Renal cortex interstitium (tissue), 15 donors: Measurements from ENCODE around the gene APELA. TPM values are rescaled to one million over a fixed set of nuclear protein-coding genes. Genes with fewer than 3 reads are reported as not detected.
A peak's percentile ranks its signal among the peaks of the same experiment; 100 is the strongest.

Source experiments
- DNase-seq, 11 donors: peaks; one replicate each; pipeline ENCODE4 v3.0.0-alpha.2; 2013; ENCODE audit warnings: low read depth in 9 of 11, low spot score in 4 of 11; ENCODE audit errors: extremely low read depth in 1 of 11
- long read RNA-seq, 16 experiments: transcript quantifications; one replicate each; lab custom pipeline, GENCODE V29; 2026
- polyA plus RNA-seq, 3 donors: library from polyadenylated mRNA; unstranded; fragments of 120-200 nt; gene quantifications; one replicate each; pipeline ENCODE4 v1.2.1, GENCODE V29; 2013; ENCODE audit not compliant: insufficient read length in 3 of 3

APELA gene, protein sequence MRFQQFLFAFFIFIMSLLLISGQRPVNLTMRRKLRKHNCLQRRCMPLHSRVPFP
- 10 to 100 TPM; 10.2 to 11.7 (median 10.3) TPM for polyA plus RNA-seq
- long read RNA-seq, donor 1, transcript APELA-202 (3 exons, 2,602 nt) = major isoform, 6 of 6 reads
- long read RNA-seq, donor 1, partial matches to known transcripts = 0 of 6 reads
- long read RNA-seq, donor 1, other reads (novel, unspliced or antisense) = 0 of 6 reads
- long read RNA-seq, donor 2, partial matches to known transcripts = 0 of 4 reads
- long read RNA-seq, donor 2, other reads (novel, unspliced or antisense) = 0 of 4 reads
- long read RNA-seq, donor 3, partial matches to known transcripts = 0 of 5 reads
- long read RNA-seq, donor 3, other reads (novel, unspliced or antisense) = 0 of 5 reads
- long read RNA-seq, donor 4, transcript APELA-202 (3 exons, 2,602 nt) = major isoform, 5 of 21 reads
- long read RNA-seq, donor 4, partial matches to known transcripts = 16 of 21 reads
- long read RNA-seq, donor 4, other reads (novel, unspliced or antisense) = 0 of 21 reads
- long read RNA-seq, donor 5 = 0 reads
- long read RNA-seq, donor 6, partial matches to known transcripts = 13 of 19 reads
- long read RNA-seq, donor 6, other reads (novel, unspliced or antisense) = 0 of 19 reads
- long read RNA-seq, donor 7, partial matches to known transcripts = 0 of 1 reads
- long read RNA-seq, donor 7, other reads (novel, unspliced or antisense) = 0 of 1 reads
- long read RNA-seq, donor 8 = 0 reads
- long read RNA-seq, donor 9, partial matches to known transcripts = 0 of 1 reads
- long read RNA-seq, donor 9, other reads (novel, unspliced or antisense) = 0 of 1 reads
- long read RNA-seq, donor 10, transcript APELA-202 (3 exons, 2,602 nt) = major isoform, 7 of 10 reads
- long read RNA-seq, donor 10, partial matches to known transcripts = 0 of 10 reads
- long read RNA-seq, donor 10, other reads (novel, unspliced or antisense) = 0 of 10 reads
- long read RNA-seq, donor 11, partial matches to known transcripts = 0 of 3 reads
- long read RNA-seq, donor 11, other reads (novel, unspliced or antisense) = 0 of 3 reads
- long read RNA-seq, donor 12, transcript APELA-202 (3 exons, 2,602 nt) = major isoform, 5 of 6 reads
- long read RNA-seq, donor 12, partial matches to known transcripts = 0 of 6 reads
- long read RNA-seq, donor 12, other reads (novel, unspliced or antisense) = 0 of 6 reads
- long read RNA-seq, donor 13 = 0 reads
- long read RNA-seq, donor 14, partial matches to known transcripts = 0 of 3 reads
- long read RNA-seq, donor 14, other reads (novel, unspliced or antisense) = 0 of 3 reads
- long read RNA-seq, donor 15, partial matches to known transcripts = 0 of 4 reads
- long read RNA-seq, donor 15, other reads (novel, unspliced or antisense) = 0 of 4 reads
- long read RNA-seq, donor 16, transcript APELA-202 (3 exons, 2,602 nt) = major isoform, 12 of 18 reads
- long read RNA-seq, donor 16, partial matches to known transcripts = 0 of 18 reads
- long read RNA-seq, donor 16, other reads (novel, unspliced or antisense) = 6 of 18 reads

DNA sequence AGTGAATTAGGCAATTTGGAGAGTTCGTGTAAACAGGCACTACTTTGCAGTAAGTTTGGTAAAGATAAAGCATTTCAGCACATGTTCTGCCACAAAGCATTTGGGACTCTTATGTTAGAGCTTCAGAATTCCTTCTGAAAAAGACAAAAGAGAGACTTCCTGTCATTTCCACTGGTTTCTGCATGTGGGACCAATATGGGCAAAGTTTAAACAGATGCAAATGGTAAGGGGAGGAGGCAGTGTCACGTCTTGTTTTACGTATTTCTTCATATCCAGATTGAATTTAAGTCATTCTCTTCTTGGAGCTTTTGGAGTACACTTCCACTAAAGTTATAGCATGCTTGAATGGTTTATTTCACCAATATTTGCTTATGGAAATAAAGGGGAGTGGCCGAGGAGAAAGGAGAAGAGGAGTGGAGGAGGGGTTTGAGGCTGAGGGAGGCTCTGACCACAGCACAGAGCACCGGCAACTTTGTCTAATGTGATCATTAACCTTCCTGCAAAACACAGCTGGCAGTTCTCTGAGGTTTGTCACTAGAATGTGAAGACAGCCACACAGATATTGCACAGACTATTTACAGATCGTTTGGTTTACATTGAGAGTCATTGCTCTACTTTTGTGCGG, at the start of gene APELA:
Gene APELA (plus strand): TSS at position 479 of the 625 bp plus-strand sequence. CDS start 154 bp downstream, outside the sequence.
- DNase-seq = peak in 6 of 11 donors; percentile 17 to 43 (median 22)

DNA sequence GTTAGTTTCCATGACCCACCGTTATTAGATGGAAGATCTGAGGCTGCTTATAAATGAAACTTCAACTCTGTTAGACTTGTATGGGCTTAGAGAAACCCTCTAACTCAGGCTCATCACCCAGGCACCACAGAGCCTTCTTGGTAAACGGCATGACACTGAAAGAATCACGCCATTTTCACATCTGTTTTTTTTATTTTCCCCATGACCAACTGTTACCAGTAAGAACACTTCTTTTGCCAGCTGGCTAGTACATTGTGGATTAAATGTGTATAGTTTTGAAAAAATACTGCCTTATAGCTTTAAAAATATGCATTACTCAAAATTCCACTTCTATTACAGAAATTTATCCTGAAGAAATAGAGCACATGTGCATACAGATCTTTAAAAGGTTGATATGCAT, 48.0 kb upstream of the APELA start:
- DNase-seq = no peak

DNA sequence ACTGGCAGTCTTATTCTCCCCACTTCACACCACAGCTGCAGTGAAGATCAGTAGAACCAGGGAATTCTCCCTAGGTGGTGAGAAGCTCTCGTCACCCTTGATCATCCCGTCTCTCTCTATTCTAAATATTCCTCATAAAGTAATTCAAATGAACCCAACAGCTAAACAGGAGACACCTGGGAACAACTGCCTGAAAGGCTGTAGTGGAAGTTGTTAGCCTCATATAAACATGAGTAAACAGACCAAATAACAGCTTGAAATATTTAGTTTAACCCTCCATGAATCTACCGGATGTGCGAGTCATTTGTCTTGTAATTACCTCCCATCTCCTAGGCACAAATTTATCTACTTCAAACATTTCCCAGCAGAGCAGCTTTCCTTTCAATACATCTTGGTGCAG, 30.4 kb upstream of the APELA start:
- DNase-seq = no peak

DNA sequence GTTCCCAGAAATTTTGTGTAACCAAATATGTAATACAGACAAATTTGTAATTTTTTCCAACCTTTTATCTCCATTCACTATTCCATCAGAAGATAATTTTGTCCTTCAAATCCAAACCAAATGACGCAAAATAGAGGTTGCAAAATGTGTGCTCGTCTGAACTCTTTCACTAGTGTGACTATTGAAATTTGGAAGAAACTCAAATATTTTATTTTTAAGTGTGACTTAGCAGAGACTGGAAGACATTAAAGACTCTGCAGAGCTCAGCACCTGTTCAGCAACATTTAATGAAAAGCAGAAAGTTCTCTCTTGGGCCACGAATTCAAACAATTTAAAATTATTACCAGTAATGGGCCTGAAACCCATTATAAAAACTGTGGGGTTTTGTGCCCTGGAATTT, 30.0 kb upstream of the APELA start:
- DNase-seq = no peak

DNA sequence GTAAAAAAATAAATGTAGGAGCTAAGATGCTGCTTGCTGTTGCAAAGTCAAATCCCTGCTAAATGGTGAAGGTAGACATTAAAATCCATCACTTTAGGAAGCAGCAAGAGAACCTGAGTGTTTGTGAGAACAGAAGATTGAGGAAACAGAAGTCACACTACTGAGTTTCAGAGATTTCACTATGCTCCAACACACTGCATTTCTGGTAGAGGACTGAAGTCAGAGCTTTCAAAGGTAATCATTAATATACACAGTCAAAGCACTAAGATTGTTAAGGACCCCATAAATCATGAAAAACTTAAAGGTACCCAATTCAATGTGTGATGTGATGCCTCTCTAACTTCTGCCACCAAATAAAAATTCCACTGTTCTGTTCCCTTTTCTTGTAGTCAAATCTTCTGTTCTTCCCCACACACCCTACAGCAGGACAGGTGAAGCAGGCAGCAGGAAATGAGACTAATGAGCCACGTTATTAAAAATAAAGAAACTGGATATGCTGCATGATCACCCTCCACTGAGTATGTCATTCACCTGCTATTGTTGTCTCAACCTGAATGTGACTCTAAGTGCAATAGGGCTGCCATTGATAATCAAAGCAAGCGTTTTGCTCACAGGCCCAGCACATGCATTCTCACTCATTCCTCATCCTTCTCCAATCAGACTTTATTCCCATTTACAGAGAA, 28.9 kb upstream of the APELA start:
- no peak for DNase-seq

DNA sequence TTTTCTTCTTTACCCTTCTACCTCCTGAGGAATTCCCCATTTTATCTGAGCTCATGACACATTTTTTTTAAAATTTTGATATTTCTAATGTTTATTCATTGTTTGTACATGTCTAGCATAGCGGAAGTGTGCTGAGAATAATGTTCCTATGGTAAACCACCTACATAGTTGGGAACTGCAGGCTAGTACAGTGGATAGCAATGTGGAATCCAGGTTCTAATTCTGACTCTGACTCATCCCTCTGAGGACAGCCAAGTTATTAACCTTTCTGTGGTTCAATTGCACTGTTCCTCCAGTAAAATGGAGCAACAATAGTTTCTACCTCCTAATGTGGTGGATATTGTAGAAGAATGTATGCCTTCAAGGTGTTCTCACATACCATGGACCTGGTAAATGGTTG, 20.6 kb upstream of the APELA start:
- DNase-seq = no peak

DNA sequence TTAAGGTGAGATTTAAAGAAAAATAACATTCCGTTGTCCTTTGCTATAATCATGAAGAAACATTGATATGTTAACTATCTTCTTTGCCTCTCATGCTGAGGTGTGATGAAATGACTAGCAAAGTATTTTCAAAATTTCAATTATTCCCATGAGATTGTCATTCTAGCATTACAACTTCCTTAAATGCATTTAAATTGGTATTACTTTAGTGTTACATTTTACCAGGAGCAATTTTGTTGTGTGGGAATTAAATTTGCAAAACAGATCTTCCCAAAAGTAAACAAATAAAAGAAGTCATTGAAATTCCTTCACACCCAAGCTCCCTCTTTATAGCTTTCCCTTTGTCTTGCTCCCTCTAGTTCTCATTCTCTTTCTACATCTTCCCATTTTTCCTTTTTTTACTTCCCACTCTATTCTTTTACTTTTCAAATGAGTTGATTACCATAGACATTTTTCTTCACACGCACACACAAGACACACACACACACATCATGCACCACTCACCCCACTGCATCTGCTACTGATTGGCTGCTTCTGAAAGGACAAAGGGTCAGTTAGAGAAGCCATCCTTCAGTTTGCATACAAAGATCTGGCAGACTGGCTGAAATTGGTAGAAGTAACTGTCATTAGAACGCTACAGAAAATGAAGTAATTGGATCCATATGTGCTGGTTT, 10.0 kb upstream of the APELA start:
- DNase-seq = no peak

DNA sequence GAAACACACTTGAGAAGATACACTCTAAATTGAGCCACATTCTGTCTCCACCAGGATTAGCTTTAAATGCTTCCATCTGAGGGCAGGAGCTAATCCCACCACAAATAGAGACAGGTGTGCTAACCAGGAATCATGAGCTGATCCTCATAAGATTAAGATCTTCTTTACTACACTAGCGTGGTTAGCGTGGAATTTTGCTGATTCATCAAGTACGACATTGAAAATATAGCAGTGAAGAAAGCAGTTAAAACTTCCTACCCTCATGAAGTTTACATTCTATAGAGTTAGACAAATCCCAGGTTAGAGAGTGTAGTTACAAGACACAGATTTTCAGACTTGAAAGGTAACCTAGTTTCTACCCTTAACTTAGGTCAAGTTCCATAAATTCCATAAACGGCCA, 5.3 kb upstream of the APELA start:
- DNase-seq = no peak

DNA sequence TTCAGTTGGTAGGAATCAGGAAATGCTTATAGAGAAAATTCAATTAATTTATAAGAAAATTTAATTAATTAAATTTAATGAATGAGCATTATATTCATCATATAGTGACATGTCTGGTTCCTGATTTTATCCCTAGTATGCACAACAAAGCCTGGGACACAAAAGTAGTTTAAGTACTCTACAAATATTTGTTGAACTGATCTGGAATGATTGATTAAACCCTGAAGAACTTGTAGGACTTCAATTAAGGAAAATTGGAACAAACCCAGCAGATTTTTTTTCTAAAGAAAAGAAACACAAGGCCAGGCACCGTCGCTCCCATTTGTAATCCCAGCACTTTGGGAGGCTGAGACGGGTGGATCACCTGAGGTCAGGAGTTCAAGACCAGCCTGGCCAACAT, 4.5 kb upstream of the APELA start:
- no peak for DNase-seq

DNA sequence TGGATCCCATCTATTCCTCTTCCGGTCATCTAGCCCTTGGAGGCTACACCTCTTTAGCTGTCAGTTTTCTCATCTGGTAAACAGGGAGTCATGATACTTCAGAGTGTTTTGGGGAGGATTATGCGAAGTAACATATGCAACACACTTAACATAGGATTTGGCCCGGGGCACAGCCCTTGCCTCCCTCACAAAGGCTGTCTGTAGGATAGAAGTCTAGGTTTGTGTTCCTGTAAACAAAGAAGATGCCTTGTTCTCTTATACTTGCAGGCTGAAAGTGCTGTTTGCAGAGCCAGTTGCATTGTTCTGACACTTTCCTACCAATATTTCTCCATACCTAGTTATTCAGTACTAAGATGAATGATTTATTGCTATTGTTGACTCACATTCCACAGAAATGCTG, 2.2 kb upstream of the APELA start:
- no peak for DNase-seq

DNA sequence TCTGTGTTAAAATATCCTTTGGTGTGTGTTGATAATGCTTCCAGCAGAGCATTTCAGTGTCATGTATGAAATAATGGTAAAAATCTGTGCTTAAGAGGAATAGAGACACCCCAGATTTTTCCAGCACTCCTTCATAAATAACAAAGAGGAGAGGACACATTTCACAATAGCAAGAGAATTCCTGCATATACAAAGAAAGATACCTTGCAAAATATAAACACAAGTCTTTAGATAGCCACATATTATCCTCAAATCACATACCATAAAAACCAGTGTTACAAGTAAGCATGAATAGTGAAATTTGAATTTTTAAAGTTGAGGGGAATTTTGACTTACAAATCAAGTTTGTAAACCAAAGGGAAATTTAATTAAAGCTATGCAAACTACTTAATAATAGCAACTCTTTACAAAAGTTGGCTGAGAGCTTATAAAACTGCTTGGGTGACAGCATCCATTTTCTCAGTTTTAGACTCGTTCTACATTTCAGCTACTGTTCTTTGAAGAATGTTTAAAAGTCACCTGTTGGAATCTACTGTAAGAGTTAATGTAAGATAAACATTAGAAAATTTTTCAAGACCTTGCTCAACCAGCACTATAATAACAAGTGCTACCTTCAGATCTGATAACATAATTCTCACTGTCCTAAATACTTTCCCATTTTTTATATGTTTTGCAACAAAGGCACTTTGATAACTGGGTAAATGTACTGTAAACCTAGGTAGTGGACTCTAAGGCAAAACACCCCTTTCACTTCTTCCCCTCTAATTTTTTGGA, 3.7 kb downstream of the APELA start:
- no peak for DNase-seq

DNA sequence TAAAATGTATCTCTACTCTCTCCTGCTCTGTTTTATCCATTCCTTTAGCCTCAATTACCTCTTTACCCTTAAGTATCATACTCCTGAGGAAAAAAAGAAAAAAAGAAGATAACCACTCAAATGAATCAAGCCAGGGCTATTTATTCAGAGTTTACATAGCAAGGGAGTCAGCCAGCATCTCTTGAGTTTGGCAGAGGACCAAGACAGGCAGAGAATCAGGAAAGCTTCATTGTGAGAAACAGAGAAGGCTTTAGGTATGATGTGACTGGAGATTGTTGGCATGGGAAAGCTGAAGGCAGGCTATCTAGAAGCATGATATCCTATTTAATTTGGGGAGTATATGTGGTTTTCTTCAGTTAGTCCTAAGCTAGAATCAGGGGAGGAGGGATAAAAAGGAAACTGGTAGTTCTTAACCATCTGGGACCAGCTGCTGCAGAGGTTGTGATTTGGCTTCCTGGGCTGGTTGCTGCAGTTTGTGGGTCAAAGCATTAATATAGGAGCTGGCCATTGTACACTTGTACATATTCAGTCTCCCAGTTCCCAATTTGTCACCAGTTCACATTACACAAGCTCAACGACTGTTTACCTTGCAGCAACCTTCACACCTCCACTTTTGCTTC, 11.2 kb downstream of the APELA start:
- DNase-seq = no peak

DNA sequence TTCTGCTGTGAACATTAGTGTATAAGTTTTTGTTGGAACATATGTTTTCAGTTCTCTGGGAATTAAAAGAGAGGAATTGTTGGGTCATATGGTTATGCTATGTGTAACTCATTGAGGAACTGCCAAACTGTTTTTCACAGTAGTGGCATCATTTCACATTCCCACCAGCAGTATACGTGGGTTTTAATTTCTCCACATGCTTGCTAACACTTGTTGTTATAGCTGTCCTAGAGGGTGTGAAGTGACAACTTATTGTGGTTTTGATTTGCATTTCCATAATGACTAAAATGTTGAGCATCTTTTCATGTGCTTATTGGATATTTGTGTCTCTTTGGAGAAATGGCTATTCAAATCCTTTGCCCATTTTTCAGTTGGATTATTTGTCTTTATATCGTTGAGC, 13.7 kb downstream of the APELA start:
- no peak for DNase-seq

DNA sequence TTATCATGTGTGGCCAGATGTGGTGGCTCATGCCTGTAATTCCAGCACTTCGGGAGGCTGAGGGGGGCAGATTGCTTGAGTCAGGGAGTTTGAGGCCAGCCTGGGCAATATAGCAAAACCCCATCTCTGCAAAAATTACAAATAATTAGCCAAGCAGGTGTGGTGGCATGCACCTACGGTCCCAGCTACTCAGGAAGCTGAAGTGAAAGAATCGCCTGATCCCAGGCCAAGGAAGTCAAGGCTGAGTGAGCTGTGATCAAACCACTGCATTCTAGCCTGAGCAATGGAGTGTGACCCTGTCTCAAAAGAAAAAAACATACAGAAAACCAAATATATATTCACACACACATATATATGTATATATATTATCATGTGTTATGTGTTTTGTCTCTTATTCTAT, 15.0 kb downstream of the APELA start:
- no peak for DNase-seq

DNA sequence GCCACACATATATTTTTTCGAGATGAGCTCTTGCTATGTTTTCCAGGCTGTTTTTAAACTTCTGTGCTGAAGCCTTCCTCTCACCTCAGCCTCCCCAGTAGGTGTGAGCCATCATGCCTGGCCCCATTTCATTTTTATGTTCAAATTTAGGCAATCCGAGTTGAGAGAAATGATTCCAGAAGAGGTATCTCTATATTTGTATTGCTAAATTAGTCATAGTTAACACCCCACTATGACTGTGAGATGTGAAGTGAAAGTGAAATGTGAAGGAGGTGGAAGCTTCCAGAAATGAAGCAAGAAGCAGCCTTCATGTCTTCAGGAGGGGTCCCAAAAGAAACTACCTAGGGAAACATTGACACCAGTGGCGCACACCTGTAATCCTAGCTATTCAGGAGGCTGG, 17.7 kb downstream of the APELA start:
- no peak for DNase-seq

DNA sequence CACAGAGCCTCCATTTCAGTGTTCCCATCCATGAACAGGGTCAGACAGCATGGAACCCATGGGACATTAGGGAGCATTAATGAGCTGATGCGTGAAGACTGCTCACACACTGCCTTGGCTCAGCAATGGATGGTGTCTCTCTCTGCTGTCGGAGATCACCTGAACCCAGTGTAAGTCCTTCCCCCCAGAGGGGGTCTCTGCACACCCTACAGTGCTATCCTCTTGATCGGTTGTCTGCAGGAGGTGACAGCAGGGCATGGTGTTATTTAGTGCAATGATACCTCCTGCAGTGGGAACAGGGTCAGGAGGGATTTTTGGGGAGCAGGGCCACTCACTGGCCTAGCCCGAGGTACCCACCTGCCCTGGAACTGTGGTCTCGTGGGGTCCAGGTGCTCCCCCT, 25.6 kb downstream of the APELA start:
- no peak for DNase-seq
